ENCODE results near the gene CUX1.
"Not testable (repeated sequence)": the region's sequence is repeated elsewhere in the genome, so short reads cannot be mapped to it uniquely, and the experiment has no call there.

The CUX1 gene
- 44.0 to 81.6 (median 59.7) reads per million in 4 experiments for total RNA-seq

DNA sequence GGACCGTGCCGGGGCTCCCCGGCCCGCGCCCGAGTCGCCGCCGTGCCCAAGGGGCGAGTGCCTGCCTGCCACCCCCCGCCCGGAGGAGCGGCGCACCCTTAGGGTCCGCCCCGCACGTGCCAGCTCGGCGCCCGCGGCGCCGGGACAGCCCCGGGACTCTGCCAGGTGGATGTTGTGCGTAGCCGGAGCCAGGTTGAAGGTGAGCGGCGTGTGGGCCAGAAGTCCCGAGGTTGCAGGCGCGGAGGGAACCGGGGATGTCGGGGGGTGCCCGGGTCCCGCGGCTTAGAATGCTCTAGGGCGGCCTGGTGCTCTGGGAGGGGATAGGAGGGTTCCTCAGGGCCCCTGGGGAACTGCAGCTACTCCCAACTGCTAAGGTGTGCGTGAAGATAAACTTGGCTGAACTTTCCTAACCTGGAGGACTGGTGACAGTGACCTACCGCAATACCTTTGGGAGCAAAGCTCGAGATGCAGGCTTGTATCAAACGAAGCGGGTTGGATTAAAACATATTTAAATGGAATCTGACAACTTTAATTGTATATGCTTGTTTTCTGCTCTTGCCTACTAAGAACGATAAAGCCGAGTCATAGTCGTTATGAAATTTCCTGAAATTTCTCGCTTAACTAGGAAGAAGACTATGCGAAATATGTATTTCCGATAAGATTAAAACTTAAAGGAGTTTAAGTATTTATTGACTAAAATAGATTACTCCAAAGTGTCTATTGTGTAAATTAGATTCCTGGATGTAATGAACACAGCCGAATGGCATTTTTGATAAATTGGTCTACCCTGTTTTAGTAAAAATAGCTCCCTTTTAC lies at the start of gene CUX1:
Gene CUX1 (plus strand): TSS at position 156 of the 816 bp plus-strand sequence. CDS start 14 bp downstream, at position 170.
- peak; percentile 9 for DNase-seq

DNA sequence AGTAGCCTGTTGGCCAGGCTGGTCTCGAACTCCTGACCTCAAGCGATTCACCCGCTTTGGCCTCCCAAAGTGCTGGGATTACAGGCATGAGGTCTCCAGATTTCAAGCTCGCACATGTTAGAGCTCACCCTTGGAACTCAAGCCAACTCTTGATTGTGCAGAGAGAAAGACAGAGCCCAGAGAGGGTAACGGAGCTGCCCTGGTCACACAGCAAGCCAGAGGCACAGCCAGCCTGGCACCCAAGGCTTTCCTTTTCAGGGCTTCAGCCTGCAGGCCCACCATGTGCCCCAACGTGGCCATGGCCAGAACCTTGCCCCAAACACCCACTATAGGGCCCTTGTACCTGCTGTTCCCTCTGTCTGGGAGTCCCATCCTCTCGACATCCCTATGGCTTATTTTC lies 49.1 kb upstream of the CUX1 start:
- no peak for DNase-seq

DNA sequence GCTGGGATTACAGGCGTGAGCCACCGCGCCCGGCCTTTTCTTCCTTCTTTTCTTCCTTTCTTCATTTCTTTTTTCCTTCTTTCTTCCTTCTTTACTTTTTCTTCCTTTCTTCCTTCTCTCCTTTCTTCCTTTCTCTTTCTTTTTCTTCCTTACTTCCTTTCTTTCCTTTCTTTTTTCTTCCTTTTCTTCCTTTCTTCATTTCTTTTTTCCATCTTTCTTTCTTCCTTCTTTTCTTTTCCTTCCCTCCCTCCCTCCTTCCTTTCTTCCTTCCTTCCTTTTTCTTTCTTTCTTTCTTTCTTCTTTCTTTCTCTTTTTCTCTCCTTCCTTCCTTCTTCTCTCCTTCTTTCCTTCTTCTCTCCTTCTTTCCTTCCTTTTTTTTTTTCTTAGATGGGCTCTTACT lies 47.0 kb upstream of the CUX1 start:
- DNase-seq, result no peak

GRCh38 chr7:101772508-101773211 lies 44.8 kb upstream of the CUX1 start:
- DNase-seq, result no peak

DNA sequence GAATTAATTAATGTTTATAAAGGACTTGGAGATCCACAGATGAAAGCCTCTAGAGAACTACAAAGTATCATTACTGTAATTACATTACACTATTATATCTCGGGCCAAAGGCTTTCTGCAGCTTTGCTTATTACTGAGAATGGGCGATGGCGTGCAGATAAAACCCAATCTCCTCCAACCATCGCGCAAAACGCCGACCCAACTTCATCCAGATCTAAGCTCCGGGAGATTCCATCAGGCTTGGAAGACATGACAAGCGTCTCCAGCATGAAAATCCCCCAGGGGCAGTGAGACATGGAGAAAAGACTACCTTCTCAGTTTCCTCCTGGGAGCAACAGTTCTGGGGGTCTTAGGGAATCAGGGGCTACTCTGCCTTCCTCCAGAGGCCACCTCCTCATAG lies 42.2 kb upstream of the CUX1 start:
- no peak for DNase-seq

DNA sequence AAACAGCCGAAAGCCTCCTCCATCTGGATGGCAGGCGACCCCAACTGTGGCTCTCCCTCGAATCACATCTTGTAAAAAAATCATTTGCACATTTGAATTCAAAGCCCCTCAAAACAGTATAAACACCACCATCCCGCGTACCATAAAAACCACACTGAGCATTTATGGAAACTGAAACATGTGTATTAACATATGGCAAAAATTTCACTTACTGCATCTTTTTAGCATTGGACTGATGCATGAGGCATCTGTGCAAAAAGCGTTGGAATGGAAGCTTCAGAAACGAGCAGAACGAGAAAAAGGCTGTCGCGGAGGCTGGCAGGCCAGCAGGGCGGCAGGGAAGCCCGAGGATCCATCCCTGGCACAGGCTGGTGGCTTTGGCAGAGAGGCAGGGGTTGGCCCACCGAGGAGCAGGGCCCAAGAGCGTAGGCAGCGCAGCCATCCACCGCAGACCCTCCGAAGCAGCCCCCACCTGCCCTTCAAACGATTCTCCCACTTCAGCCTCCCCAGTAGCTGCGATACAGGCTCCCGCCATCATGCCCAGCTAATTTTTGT lies 39.3 kb upstream of the CUX1 start:
- no peak for DNase-seq

DNA sequence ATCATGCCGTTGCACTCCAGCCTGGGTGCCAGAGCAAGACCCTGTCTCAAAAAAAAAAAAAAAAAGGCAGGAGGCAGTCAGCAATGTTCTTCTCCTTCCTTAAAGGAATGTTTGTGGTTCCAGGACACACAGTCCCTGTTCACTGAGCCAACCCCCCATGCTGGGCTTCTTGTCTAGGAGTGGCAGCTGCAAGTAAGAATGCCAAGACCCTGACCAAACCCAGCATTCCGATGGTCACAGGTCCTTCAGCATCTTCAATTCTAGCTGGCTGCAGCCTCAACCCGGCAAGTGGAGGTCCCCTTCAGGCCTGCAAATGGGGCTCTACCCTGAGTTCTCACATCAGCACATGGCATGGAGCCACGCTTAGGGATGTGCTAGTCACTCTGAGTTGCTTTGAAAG lies 38.2 kb upstream of the CUX1 start:
- DNase-seq, result no peak

- DNase-seq, result no peak
Measured at GRCh38 chr7:101780281-101780680, 37.1 kb upstream of the CUX1 start.

- DNase-seq, result no peak
Measured at GRCh38 chr7:101781439-101781838, 36.0 kb upstream of the CUX1 start.

GRCh38 chr7:101782476-101782875 lies 35.0 kb upstream of the CUX1 start:
- DNase-seq, result no peak

- no peak for DNase-seq
Measured at GRCh38 chr7:101782896-101783295, 34.5 kb upstream of the CUX1 start.

GRCh38 chr7:101783381-101784181 lies 33.8 kb upstream of the CUX1 start:
- DNase-seq, result no peak

DNA sequence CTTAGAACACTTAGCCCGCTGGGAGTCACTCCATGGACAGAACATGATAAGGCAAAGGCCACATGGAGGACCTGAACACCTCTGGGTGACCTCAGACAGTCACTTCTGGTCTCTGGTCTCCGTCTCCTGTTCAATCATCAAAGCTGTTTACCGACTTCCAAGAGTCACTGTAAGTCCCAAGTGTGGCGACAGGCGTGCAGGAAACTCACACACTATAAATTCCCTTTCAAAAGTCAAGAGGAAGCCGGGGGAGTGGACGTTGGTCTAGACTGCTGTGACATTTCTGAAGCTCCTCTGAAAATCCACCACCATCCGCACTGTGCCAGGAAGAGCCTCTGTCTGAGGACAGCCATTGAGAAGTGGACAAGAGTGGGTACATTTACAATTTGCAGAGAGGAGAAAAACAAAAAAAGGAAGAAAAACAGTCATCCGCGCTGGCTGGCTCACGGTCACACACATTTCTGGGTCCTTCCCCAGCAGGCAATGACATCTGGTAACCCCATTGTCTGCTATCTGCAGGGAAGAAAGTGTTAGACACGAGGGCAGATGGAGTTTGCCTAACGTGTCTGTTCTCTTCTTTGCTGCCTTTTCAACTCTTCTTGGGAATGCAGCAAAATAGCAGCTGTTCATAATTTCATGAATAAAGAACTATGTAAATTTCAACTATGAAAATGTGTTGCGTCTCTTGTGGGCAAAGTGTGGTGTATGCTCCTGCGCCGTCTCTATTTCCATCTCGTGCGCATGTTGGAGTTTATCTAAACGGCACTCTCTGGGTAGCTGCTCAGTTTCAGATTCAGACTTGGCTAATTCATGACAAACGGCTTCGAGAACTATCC lies 32.9 kb upstream of the CUX1 start:
- DNase-seq, result no peak

DNA sequence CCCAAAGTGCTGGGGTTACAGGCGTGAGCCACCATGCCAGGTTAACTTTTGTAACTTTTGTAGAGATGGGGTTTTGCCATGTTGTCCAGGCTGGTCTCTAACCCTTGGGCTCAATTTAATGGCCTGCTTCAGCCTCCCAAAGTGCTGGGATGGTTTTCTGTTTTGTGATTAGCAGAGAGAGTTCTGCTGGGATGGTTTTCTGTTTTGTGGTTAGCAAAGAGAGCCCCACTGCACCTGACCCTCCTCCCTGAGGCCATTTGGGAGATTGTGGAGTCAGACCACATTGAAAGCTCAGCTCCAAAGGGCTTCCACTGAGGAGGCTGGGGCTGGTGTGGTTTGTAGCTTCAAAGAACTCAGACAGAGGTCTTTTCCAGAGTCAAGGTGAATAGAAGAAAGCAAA lies 29.6 kb upstream of the CUX1 start:
- no peak for DNase-seq

- no peak for DNase-seq
Measured at GRCh38 chr7:101788517-101788916, 28.9 kb upstream of the CUX1 start.

GRCh38 chr7:101790566-101791293 lies 26.7 kb upstream of the CUX1 start:
- no peak for DNase-seq

DNA sequence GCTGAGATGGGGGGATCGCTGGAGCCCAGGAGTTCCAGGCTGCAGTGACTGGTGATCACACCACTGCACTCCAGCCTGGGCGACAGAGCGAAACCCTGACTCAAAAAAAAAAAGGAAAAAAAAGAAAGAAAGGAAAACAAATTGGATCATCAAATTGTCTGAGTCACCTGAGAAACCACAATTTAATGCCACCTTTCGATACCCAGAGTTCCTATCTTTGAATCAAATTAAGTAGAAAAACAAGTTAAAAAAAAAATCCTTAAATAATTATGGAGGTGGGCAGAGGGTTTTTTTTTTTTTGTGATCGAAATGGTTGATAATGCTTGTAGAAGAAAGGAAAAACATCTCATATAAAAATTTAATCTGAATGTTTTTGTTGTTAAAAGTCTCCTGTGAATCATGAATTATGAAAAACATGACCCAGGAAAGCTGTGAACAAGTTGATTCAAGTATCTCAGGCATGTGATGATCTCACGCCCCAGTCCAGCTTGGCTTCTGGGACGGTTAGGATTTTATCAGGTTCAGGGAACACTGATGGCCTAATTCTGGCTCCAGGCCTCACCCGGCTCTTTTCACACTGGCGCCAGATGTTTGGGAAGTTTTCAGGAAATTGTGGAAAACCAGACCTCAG lies 25.3 kb upstream of the CUX1 start:
- DNase-seq, result no peak

DNA sequence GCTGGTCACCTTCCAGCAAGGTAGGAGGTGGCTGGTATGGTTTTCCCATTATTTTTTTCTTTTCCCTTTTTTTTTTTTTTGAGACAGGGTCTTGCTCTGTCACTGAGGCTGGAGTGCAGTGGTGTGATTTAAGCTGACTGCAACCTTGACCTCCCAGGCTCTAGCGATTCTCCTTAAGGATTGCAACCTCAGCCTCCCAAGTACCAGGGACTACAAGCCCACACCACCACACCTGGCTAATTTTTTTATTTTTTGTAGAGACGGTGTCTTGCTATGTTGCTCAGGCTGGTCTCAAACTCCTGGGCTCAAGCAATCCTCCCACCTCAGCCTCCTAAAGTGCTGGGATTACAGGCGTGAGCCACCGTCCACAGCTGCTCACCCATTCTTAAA lies 24.7 kb upstream of the CUX1 start:
- DNase-seq, result not testable (repeated sequence)

DNA sequence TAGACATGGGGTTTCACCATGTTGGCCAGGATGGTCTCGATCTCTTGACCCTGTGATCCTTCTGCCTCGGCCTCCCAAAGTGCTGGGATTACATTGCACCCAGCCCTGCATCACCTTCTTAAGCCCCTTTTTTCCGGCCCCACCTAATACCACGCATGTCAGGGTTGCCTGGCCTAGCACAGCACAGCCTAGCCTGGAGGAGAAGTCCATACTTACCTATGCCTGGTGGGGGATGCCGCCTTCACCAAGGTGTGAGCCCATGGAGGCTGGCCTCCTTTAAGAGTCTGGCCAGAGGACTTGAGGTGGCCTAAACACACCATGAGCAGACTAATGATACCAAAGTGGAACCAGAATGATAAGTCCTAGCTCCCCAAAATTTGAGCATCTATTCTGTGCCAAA lies 22.0 kb upstream of the CUX1 start:
- DNase-seq, result no peak

- not testable (repeated sequence) for DNase-seq
Measured at GRCh38 chr7:101798173-101798572, 19.3 kb upstream of the CUX1 start.
